Erythroblast (primary cell): ENCODE data around the gene SERPINA5.

Experiments
- GATA1 ChIP-seq: IDR thresholded peaks from 2 replicates; pipeline ENCODE4 v1.6.1; 2011; ENCODE audit warnings: low read depth, mild to moderate bottlenecking, control low read depth, low read length, moderate library complexity
- POLR2A ChIP-seq: IDR thresholded peaks from 2 replicates; pipeline ENCODE4 v1.6.1; 2011; ENCODE audit warnings: mild to moderate bottlenecking, low read length

GRCh38 chr14:94547726-94548125 lies 33.5 kb upstream of the SERPINA5 start:
- TF ChIP-seq POLR2A (no peak), GATA1 (no peak)
